PFSK-1 (cell line): ENCODE data around the gene APLP1.

ENCODE experiments used
- FOXP2 ChIP-seq: optimal IDR thresholded peaks from 2 replicates; pipeline ENCODE3; 2011; ENCODE audit warnings: borderline replicate concordance, control low read depth, inconsistent platforms; ENCODE audit not compliant: insufficient read depth; ENCODE audit errors: extremely low read length, extremely low read depth
- POLR2AphosphoS5 ChIP-seq: IDR thresholded peaks from 2 replicates; pipeline ENCODE4 v1.6.1; 2012; ENCODE audit warnings: low read depth, mild to moderate bottlenecking, control low read depth, low read length, moderate library complexity
- SIN3A ChIP-seq: IDR thresholded peaks from 2 replicates; pipeline ENCODE4 v1.6.1; 2012; ENCODE audit warnings: mild to moderate bottlenecking, low read length, moderate library complexity, borderline replicate concordance; ENCODE audit not compliant: insufficient read depth
- TAF1 ChIP-seq: IDR thresholded peaks from 2 replicates; pipeline ENCODE4 v1.6.1; 2012; ENCODE audit warnings: low read length, control low read depth, borderline replicate concordance; ENCODE audit not compliant: insufficient read depth
- TF ChIP-seq, protein P1 (sequence below), 2 experiments: IDR thresholded peaks; 2 replicates each; pipeline versions ENCODE4 v1.6.1 to v1.8.0; 2011 to 2012; ENCODE audit warnings: low read depth in 2 of 2, low read length in 2 of 2, control low read depth in 1 of 2, inconsistent platforms in 1 of 2, mild to moderate bottlenecking in 1 of 2, moderate library complexity in 1 of 2; ENCODE audit not compliant: insufficient read depth in 1 of 2

DNA sequence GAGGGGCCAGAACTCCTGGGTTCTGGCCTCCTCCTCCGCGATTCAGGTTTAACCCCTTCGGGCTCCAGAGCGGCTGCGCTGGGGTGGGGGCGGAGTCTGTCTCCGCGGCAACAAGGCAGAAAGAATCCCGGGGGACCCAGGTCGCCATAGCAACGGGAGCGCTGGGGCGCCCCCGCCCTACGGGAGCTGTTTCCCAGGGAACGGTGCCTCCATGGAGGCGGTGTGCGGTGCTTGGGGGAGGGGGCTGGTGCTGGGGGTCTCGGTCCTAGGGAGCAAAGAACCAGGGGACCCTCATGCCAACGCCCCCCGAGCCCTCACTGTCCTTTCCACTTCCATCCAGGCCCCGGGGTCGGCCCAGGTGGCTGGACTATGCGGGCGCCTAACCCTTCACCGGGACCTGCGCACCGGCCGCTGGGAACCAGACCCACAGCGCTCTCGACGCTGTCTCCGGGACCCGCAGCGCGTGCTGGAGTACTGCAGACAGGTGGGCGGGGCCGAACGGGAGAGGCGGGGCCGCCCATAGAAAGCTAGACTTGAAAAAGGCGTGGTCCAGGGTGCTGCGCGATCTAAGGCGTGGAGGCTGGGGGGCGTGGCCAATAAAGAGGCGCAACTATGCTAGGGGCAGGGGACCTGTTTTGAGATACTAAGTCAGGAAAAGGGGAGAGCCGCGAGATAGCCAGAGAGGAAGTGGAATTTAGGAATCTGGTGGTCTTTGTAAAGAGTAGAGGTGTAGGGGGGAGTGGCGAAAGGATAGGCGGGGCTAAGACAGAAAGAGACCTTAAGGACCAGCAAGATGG, 1.2 kb downstream of the APLP1 start:
- TF ChIP-seq, protein P1, sequence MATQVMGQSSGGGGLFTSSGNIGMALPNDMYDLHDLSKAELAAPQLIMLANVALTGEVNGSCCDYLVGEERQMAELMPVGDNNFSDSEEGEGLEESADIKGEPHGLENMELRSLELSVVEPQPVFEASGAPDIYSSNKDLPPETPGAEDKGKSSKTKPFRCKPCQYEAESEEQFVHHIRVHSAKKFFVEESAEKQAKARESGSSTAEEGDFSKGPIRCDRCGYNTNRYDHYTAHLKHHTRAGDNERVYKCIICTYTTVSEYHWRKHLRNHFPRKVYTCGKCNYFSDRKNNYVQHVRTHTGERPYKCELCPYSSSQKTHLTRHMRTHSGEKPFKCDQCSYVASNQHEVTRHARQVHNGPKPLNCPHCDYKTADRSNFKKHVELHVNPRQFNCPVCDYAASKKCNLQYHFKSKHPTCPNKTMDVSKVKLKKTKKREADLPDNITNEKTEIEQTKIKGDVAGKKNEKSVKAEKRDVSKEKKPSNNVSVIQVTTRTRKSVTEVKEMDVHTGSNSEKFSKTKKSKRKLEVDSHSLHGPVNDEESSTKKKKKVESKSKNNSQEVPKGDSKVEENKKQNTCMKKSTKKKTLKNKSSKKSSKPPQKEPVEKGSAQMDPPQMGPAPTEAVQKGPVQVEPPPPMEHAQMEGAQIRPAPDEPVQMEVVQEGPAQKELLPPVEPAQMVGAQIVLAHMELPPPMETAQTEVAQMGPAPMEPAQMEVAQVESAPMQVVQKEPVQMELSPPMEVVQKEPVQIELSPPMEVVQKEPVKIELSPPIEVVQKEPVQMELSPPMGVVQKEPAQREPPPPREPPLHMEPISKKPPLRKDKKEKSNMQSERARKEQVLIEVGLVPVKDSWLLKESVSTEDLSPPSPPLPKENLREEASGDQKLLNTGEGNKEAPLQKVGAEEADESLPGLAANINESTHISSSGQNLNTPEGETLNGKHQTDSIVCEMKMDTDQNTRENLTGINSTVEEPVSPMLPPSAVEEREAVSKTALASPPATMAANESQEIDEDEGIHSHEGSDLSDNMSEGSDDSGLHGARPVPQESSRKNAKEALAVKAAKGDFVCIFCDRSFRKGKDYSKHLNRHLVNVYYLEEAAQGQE (IDR thresholded peaks at IDR 0.05; ENCODE audit: insufficient read depth in 1 of 2, low read depth in 2 of 2, low read length in 2 of 2): no peak
- TF ChIP-seq TAF1 (no peak), POLR2AphosphoS5 (0 out of 2 replicates have a peak, but pooled peaks have one; percentile 25), SIN3A (no peak), FOXP2 (peak; percentile 59)
